Endothelial cell of umbilical vein (primary cell): ENCODE measurements around the gene ZNF544. TPM values are rescaled to one million over a fixed set of nuclear protein-coding genes. Genes with fewer than 3 reads are reported as not detected.

ENCODE experiments used
- BruUV-seq: library from RNA; stranded (reverse); fragments of 400-500 nt; replicated peaks from 2 replicates; lab custom pipeline; 2021; lab: Mats Ljungman, UMichigan
- CTCF ChIA-PET: fragments of 300-600, 350-600 bp; sonication (Branson Sonifier 250); formaldehyde crosslinking; loops from one replicate; lab custom pipeline; 2021; ENCODE audit warnings: antibody characterized with exemption, inconsistent platforms; lab: Charles Lee
- POLR2A ChIA-PET: fragments of 300-600, 350-600 bp; sonication (Branson Sonifier 250); formaldehyde crosslinking; loops from one replicate; lab custom pipeline; 2021; ENCODE audit warnings: antibody characterized with exemption, inconsistent platforms; lab: Charles Lee
- DNase-seq: peaks from one replicate; pipeline ENCODE4 v3.0.0-alpha.2; 2011; ENCODE audit warnings: low read depth, low spot score
- FAIRE-seq: peaks from 2 replicates; lab custom pipeline; 2011; peaks lifted over from hg19 to GRCh38; lab: Jason Lieb, UNC
- H2AFZ ChIP-seq: 2 replicates; pipeline ENCODE4 v1.6.0; 2012; ENCODE audit warnings: low read depth, low read length, control low read depth, inconsistent platforms
- H3K27ac ChIP-seq: 2 replicates; pipeline ENCODE4 v1.5.1; 2011; ENCODE audit warnings: low read depth, mild to moderate bottlenecking, control low read depth, low read length, moderate library complexity; ENCODE audit not compliant: insufficient read depth
- H3K27me3 ChIP-seq, 2 experiments: 2 replicates each; pipeline versions ENCODE4 v1.6.0 to v1.6.1; 2011; ENCODE audit warnings: low read length in 2 of 2, mixed read lengths in 1 of 2; ENCODE audit not compliant: control insufficient read depth in 2 of 2, insufficient read depth in 2 of 2
- H3K36me3 ChIP-seq, 2 experiments: 2 replicates in 1 of 2; 3 replicates in 1 of 2; pipeline ENCODE4 v1.5.1; 2011; ENCODE audit warnings: low read length in 2 of 2, mild to moderate bottlenecking in 1 of 2, moderate library complexity in 1 of 2; ENCODE audit not compliant: control insufficient read depth in 2 of 2, insufficient read depth in 2 of 2; ENCODE audit errors: extremely low read depth in 1 of 2
- H3K4me1 ChIP-seq: 3 replicates; pipeline ENCODE4 v1.5.1; 2011; ENCODE audit warnings: mild to moderate bottlenecking, low read length; ENCODE audit not compliant: control insufficient read depth, insufficient read depth; ENCODE audit errors: extremely low read depth
- H3K4me2 ChIP-seq: 2 replicates; pipeline ENCODE4 v1.6.1; 2011; ENCODE audit warnings: low read length, control low read depth, mixed read lengths; ENCODE audit not compliant: insufficient read depth
- H3K4me3 ChIP-seq, 3 experiments: fragments of 200-600 bp in 1 of 3; sonication (generic), shearing (Covaris generic) in 1 of 3; replicated peaks in 1 of 3; 2 replicates each; pipeline ENCODE4 v1.5.1; 2011 to 2016; ENCODE audit warnings: control low read depth in 3 of 3, low read length in 3 of 3, mild to moderate bottlenecking in 2 of 3, inconsistent platforms in 1 of 3, low read depth in 1 of 3, moderate library complexity in 1 of 3; ENCODE audit not compliant: insufficient read depth in 1 of 3
- H3K79me2 ChIP-seq: 2 replicates; pipeline ENCODE4 v1.6.0; 2012; ENCODE audit warnings: low read length, inconsistent platforms; ENCODE audit not compliant: control insufficient read depth, insufficient read depth
- H3K9ac ChIP-seq: replicated peaks from 2 replicates; pipeline ENCODE3; 2011; ENCODE audit warnings: low read length, control low read depth; ENCODE audit not compliant: insufficient read depth; ENCODE audit errors: extremely low read depth
- H3K9me1 ChIP-seq: replicated peaks from 3 replicates; pipeline ENCODE4 v1.6.0; 2011; ENCODE audit warnings: mild to moderate bottlenecking, low read length; ENCODE audit not compliant: control insufficient read depth, insufficient read depth; ENCODE audit errors: extremely low read depth
- H3K9me3 ChIP-seq: replicated peaks from 2 replicates; pipeline ENCODE4 v1.5.1; 2012; ENCODE audit warnings: low read length, inconsistent platforms; ENCODE audit not compliant: control insufficient read depth, insufficient read depth
- H4K20me1 ChIP-seq: replicated peaks from 2 replicates; pipeline ENCODE3; 2011; ENCODE audit warnings: mild to moderate bottlenecking, low read length; ENCODE audit not compliant: control insufficient read depth, insufficient read depth; ENCODE audit errors: extremely low read depth
- CTCF ChIP-seq, 2 donors: IDR thresholded peaks; 1 replicate in 1 of 2; 2 replicates in 1 of 2; pipeline ENCODE4 v1.5.1; 2011; ENCODE audit warnings: low read length in 2 of 2, mild to moderate bottlenecking in 2 of 2, moderate library complexity in 2 of 2, control low read depth in 1 of 2, inconsistent platforms in 1 of 2, low read depth in 1 of 2; ENCODE audit not compliant: insufficient read depth in 1 of 2; ENCODE audit errors: extremely low read depth in 1 of 2
- EZH2 ChIP-seq: IDR thresholded peaks from 2 replicates; pipeline ENCODE4 v1.6.1; 2012; ENCODE audit warnings: borderline replicate concordance, low read depth, mild to moderate bottlenecking, moderate library complexity, low read length, inconsistent platforms; ENCODE audit not compliant: severe bottlenecking
- FOS ChIP-seq: IDR thresholded peaks from 2 replicates; pipeline ENCODE4 v1.6.1; 2011; ENCODE audit warnings: mild to moderate bottlenecking, low read length, moderate library complexity, borderline replicate concordance; ENCODE audit not compliant: insufficient read depth
- GATA2 ChIP-seq: IDR thresholded peaks from 2 replicates; pipeline ENCODE4 v1.7.0; 2011; ENCODE audit warnings: low read depth, mild to moderate bottlenecking, moderate library complexity, mixed read lengths, low read length; ENCODE audit not compliant: insufficient read length, insufficient read depth
- JUN ChIP-seq: IDR thresholded peaks from 2 replicates; pipeline ENCODE4 v1.6.1; 2011; ENCODE audit warnings: borderline replicate concordance, low read depth; ENCODE audit not compliant: insufficient read length, insufficient read depth
- MYC ChIP-seq: IDR thresholded peaks from one replicate; pipeline ENCODE4 v1.6.1; 2011; ENCODE audit warnings: mild to moderate bottlenecking, low read depth, low read length
- POLR2A ChIP-seq: IDR thresholded peaks from 2 replicates; pipeline ENCODE4 v1.6.1; 2012; ENCODE audit warnings: low read depth, mild to moderate bottlenecking, control low read depth, low read length
- POLR2AphosphoS5 ChIP-seq: IDR thresholded peaks from 2 replicates; pipeline ENCODE4 v1.6.1; 2012; ENCODE audit warnings: low read depth, mild to moderate bottlenecking, control low read depth, low read length, moderate library complexity; ENCODE audit not compliant: insufficient read depth
- dilution Hi-C: fragments of 300-500 bp; cut with MboI; formaldehyde crosslinking; loops from one replicate; pipeline ENCODE4 v1.15.0; 2019; ENCODE audit warnings: low sequenced_read_pairs; ENCODE audit not compliant: extremely low pct_ligation_motif_present
- intact Hi-C: fragments of 100-400 bp; cut with micrococcal nuclease; formaldehyde crosslinking; loops from one replicate; pipeline ENCODE4 v1.10.0; 2022
- polyA plus RNA-seq, 4 experiments: library from polyadenylated mRNA; depleted of rRNA in 3 of 4; stranded (reverse) in 3 of 4; unstranded in 1 of 4; fragments of >200 nt; gene quantifications; 2 replicates each; pipeline versions ENCODE4 v1.2.1 to v1.2.3, GENCODE V29; 2011 to 2012; ENCODE audit warnings: missing spikeins in 1 of 4
- total RNA-seq: library from RNA; stranded (reverse); gene quantifications from 2 replicates; pipeline ENCODE4 v1.2.3, GENCODE V29; 2021
- TF ChIP-seq, protein P1 (sequence below): IDR thresholded peaks from 2 replicates; pipeline ENCODE4 v1.6.1; 2011; ENCODE audit not compliant: insufficient read depth, insufficient read length

The ZNF544 gene
- total and polyA plus RNA-seq, 2 donors (not counting 3 experiments of a cell fraction or from before 2014, with no cell fraction given) = 33.4 to 45.4 TPM

DNA sequence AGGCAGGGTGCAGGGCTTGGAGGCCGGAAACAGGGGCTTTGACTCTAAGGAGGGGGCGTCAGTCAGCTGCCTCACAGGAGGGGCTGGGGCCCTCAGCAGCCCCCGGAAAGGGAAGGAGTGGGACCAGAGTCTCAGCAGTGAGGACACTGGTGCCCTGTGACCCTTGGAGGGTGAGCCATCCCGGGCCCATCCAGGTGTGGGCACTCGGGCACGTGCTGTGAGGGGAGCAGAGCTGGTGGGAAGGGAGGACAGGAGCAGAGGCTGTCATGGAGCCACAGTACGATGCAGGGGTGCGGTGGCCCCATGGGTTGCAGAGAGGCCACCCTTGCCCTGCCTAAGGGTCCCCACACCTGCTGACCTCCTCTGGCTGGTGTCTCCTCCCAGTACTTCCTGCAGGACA lies 19.1 kb upstream of the ZNF544 start:
- POLR2A ChIA-PET = no interaction called here

DNA sequence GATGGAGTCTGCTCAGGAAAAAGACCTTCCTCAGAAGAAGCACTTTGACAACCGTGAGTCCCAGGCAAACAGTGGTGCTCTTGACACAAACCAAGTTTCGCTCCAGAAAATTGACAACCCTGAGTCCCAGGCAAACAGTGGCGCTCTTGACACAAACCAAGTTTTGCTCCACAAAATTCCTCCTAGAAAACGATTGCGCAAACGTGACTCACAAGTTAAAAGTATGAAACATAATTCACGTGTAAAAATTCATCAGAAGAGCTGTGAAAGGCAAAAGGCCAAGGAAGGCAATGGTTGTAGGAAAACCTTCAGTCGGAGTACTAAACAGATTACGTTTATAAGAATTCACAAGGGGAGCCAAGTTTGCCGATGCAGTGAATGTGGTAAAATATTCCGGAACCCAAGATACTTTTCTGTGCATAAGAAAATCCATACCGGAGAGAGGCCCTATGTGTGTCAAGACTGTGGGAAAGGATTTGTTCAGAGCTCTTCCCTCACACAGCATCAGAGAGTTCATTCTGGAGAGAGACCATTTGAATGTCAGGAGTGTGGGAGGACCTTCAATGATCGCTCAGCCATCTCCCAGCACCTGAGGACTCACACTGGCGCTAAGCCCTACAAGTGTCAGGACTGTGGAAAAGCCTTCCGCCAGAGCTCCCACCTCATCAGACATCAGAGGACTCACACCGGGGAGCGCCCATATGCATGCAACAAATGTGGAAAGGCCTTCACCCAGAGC lies 16.2 kb upstream of the ZNF544 start:
- no TSS peak for BruUV-seq
- FAIRE-seq = no peak
- no peak overlapping the region for H3K27ac ChIP-seq
- peaks cover 8% of the 10 kb centered on the region for H3K9me3 ChIP-seq
- no peak overlapping the region for H3K4me3 ChIP-seq
- no peak overlapping the region for H3K4me2 ChIP-seq
- no peak overlapping the region for H3K9ac ChIP-seq
- intact Hi-C loops = no loop called here
- CTCF ChIA-PET = no interaction called here
- no peaks in the 10 kb centered on the region for H3K27me3 ChIP-seq
- peaks cover 8 to 53% of the 10 kb centered on the region in 2 experiments for H3K36me3 ChIP-seq
- H4K20me1 ChIP-seq = no peaks in the 10 kb centered on the region
- dilution Hi-C loops = no loop called here
- POLR2A ChIA-PET = no interaction called here
- no peaks in the 10 kb centered on the region for H3K79me2 ChIP-seq
- no peak overlapping the region for H2AFZ ChIP-seq
- DNase-seq = no peak
- no peaks in the 10 kb centered on the region for H3K4me1 ChIP-seq
- H3K9me1 ChIP-seq = no peaks in the 10 kb centered on the region
- TF ChIP-seq GATA2 = no peak
- TF ChIP-seq EZH2 = no peak
- TF ChIP-seq FOS = no peak
- no peak for TF ChIP-seq POLR2AphosphoS5
- no peak for TF ChIP-seq POLR2A
- TF ChIP-seq, protein P1, sequence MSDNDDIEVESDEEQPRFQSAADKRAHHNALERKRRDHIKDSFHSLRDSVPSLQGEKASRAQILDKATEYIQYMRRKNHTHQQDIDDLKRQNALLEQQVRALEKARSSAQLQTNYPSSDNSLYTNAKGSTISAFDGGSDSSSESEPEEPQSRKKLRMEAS = no peak
- no peak for TF ChIP-seq JUN
- no peak for TF ChIP-seq MYC
- no peak for TF ChIP-seq CTCF (IDR thresholded peaks at IDR 0.05; ENCODE audit: extremely low read depth in 1 of 2, insufficient read depth in 1 of 2, low read depth in 1 of 2, low read length in 2 of 2)

More for the DNA sequence above, 19.1 kb upstream of the ZNF544 start:
- DNase-seq (no peak), FAIRE-seq (no peak)
- CTCF ChIA-PET = no interaction called here
- Histone ChIP-seq H3K4me1 (no peaks in the 10 kb centered on the region), H2AFZ (no peak overlapping the region), H4K20me1 (no peaks in the 10 kb centered on the region), H3K4me2 (no peak overlapping the region), H3K4me3 (no peak overlapping the region), H3K27me3 (no peaks in the 10 kb centered on the region), H3K9me1 (no peaks in the 10 kb centered on the region), H3K9ac (no peak overlapping the region), H3K79me2 (no peaks in the 10 kb centered on the region), H3K36me3 (peaks cover 14 to 64% of the 10 kb centered on the region in 2 experiments), H3K27ac (no peak overlapping the region), H3K9me3 (peaks cover 10% of the 10 kb centered on the region)
- TF ChIP-seq JUN (no peak), FOS (no peak), POLR2A (no peak)
- dilution Hi-C loops = no loop called here
- no TSS peak for BruUV-seq
- intact Hi-C loops = no loop called here
